HG03432 (cell line): ENCODE data around the gene OAF.
A peak's percentile ranks its signal among the peaks of the same experiment; 100 is the strongest.
"Not testable (repeated sequence)": the region's sequence is repeated elsewhere in the genome, so short reads cannot be mapped to it uniquely, and the experiment has no call there.

Experiments
- ATAC-seq: cut with Tn5 transposase; IDR thresholded peaks from one replicate; pipeline ENCODE4 v1.9.1; 2021; ENCODE audit warnings: mild to moderate bottlenecking, moderate library complexity; ENCODE audit not compliant: unreplicated experiment

Gene OAF

GRCh38 chr11:120239713-120240640 lies 29.1 kb downstream of the OAF start, which contains the start of gene POU2F3:
POU2F3 (plus strand) TSS chr11:120240140; CDS start chr11:120240344, 204 bp downstream.
- ATAC-seq, result no peak

GRCh38 chr11:120240866-120241265 lies 30.0 kb downstream of the OAF start:
- ATAC-seq, result no peak

- ATAC-seq, result no peak
Observed at GRCh38 chr11:120241277-120241676, 30.4 kb downstream of the OAF start.

GRCh38 chr11:120243221-120243620 lies 32.4 kb downstream of the OAF start:
- no peak for ATAC-seq

GRCh38 chr11:120244476-120245365 lies 33.9 kb downstream of the OAF start:
- ATAC-seq, result no peak

- ATAC-seq, result no peak
Observed at GRCh38 chr11:120245434-120245833, 34.6 kb downstream of the OAF start.

GRCh38 chr11:120248551-120249278 lies 37.9 kb downstream of the OAF start:
- peak; percentile 75 for ATAC-seq

GRCh38 chr11:120249279-120250262 lies 38.7 kb downstream of the OAF start:
- peak; percentile 6 for ATAC-seq

- not testable (repeated sequence) for ATAC-seq
Observed at GRCh38 chr11:120253377-120253776, 42.5 kb downstream of the OAF start.

GRCh38 chr11:120254788-120255518 lies 44.1 kb downstream of the OAF start:
- ATAC-seq, result peak; percentile 55

- ATAC-seq, result no peak
Observed at GRCh38 chr11:120255519-120255866, 44.7 kb downstream of the OAF start.

GRCh38 chr11:120256178-120256577 lies 45.3 kb downstream of the OAF start:
- no peak for ATAC-seq

- no peak for ATAC-seq
Observed at GRCh38 chr11:120256779-120257178, 45.9 kb downstream of the OAF start.

GRCh38 chr11:120257346-120257745 lies 46.5 kb downstream of the OAF start:
- ATAC-seq, result no peak

GRCh38 chr11:120258661-120259060 lies 47.8 kb downstream of the OAF start:
- ATAC-seq, result no peak

- no peak for ATAC-seq
Observed at GRCh38 chr11:120259241-120259640, 48.4 kb downstream of the OAF start.

GRCh38 chr11:120259988-120260565 lies 49.2 kb downstream of the OAF start:
- no peak for ATAC-seq

GRCh38 chr11:120260616-120261015 lies 49.8 kb downstream of the OAF start:
- ATAC-seq, result no peak

- no peak for ATAC-seq
Observed at GRCh38 chr11:120261321-120261720, 50.5 kb downstream of the OAF start.
